Neural progenitor cell (in vitro differentiated cells): ENCODE data around the gene TMEM74B. TPM values are rescaled to one million over a fixed set of nuclear protein-coding genes. Genes with fewer than 3 reads are reported as not detected.

Source experiments
- DNase-seq: peaks from one replicate; pipeline ENCODE4 v3.0.0-alpha.2; 2016; ENCODE audit warnings: low spot score
- H2AFZ ChIP-seq: fragments of 200-600 bp; sonication (generic); replicated peaks from 2 replicates; pipeline ENCODE4 v1.6.1; 2016; ENCODE audit warnings: antibody characterized with exemption
- H3F3A ChIP-seq: fragments of 200-600 bp; sonication (generic); 2 replicates; pipeline ENCODE4 v1.6.1; 2016; ENCODE audit warnings: antibody characterized with exemption, low read depth
- H3K27ac ChIP-seq: fragments of 200-600 bp; sonication (generic); 2 replicates; pipeline ENCODE4 v1.5.1; 2016; ENCODE audit warnings: mild to moderate bottlenecking
- H3K27me3 ChIP-seq: fragments of 200-600 bp; sonication (generic); 2 replicates; pipeline ENCODE4 v1.6.1; 2016; ENCODE audit warnings: mild to moderate bottlenecking, moderate library complexity
- H3K36me3 ChIP-seq: fragments of 200-600 bp; sonication (generic); 2 replicates; pipeline ENCODE4 v1.5.1; 2016
- H3K4me1 ChIP-seq: fragments of 200-600 bp; sonication (generic); 2 replicates; pipeline ENCODE4 v1.6.1; 2016; ENCODE audit warnings: mixed run types
- H3K4me2 ChIP-seq: fragments of 200-600 bp; sonication (generic); 2 replicates; pipeline ENCODE4 v1.6.1; 2016
- H3K4me3 ChIP-seq: fragments of 200-600 bp; sonication (generic); 2 replicates; pipeline ENCODE4 v1.5.1; 2016
- H3K79me2 ChIP-seq: fragments of 200-600 bp; sonication (generic); 2 replicates; pipeline ENCODE4 v1.6.1; 2016; ENCODE audit warnings: low read depth
- H3K9ac ChIP-seq: fragments of 200-600 bp; sonication (generic); 2 replicates; pipeline ENCODE4 v1.6.1; 2016
- H3K9me3 ChIP-seq: fragments of 200-600 bp; sonication (generic); 2 replicates; pipeline ENCODE4 v1.5.1; 2016; ENCODE audit warnings: low read depth
- H4K20me1 ChIP-seq: fragments of 200-600 bp; sonication (generic); 2 replicates; pipeline ENCODE4 v1.6.1; 2016; ENCODE audit warnings: low read depth
- H3K27ac Mint-ChIP-seq: 3 replicates; pipeline ENCODE4 v1.8.0; 2021; ENCODE audit warnings: mixed read lengths
- H3K27me3 Mint-ChIP-seq: 2 replicates; pipeline ENCODE4 v1.8.0; 2022; ENCODE audit warnings: low read depth, mild to moderate bottlenecking, inconsistent platforms, moderate library complexity, mixed read lengths; ENCODE audit not compliant: insufficient read depth
- H3K36me3 Mint-ChIP-seq: 3 replicates; pipeline ENCODE4 v1.8.0; 2021; ENCODE audit warnings: mixed read lengths
- H3K4me1 Mint-ChIP-seq: 3 replicates; pipeline ENCODE4 v1.8.0; 2021; ENCODE audit warnings: mixed read lengths
- H3K4me3 Mint-ChIP-seq: 3 replicates; pipeline ENCODE4 v1.8.0; 2021; ENCODE audit warnings: mild to moderate bottlenecking, moderate library complexity, mixed read lengths
- H3K9me3 Mint-ChIP-seq: 3 replicates; pipeline ENCODE4 v1.8.0; 2020; ENCODE audit warnings: mixed read lengths
- EZH2 ChIP-seq: fragments of 200-600 bp; sonication (generic); IDR thresholded peaks from 2 replicates; pipeline ENCODE4 v1.6.1; 2017; ENCODE audit warnings: antibody characterized with exemption, mild to moderate bottlenecking, moderate library complexity
- EZH2phosphoT487 ChIP-seq: fragments of 200-600 bp; sonication (generic); IDR thresholded peaks from 2 replicates; pipeline ENCODE4 v1.6.1; 2017; ENCODE audit warnings: antibody characterized with exemption
- total RNA-seq: library from RNA; depleted of rRNA; stranded (reverse); fragments of >200 nt; gene quantifications from 2 replicates; pipeline ENCODE4 v1.2.3, GENCODE V29; 2015; ENCODE audit warnings: low replicate concordance
- TF ChIP-seq, protein P1 (sequence below): fragments of 200-600 bp; sonication (generic); IDR thresholded peaks from 2 replicates; pipeline ENCODE4 v1.5.1; 2017; ENCODE audit warnings: antibody characterized with exemption, mild to moderate bottlenecking

Gene TMEM74B
- total RNA-seq, 1 donor from 2014 or later: 2.5 TPM

DNA sequence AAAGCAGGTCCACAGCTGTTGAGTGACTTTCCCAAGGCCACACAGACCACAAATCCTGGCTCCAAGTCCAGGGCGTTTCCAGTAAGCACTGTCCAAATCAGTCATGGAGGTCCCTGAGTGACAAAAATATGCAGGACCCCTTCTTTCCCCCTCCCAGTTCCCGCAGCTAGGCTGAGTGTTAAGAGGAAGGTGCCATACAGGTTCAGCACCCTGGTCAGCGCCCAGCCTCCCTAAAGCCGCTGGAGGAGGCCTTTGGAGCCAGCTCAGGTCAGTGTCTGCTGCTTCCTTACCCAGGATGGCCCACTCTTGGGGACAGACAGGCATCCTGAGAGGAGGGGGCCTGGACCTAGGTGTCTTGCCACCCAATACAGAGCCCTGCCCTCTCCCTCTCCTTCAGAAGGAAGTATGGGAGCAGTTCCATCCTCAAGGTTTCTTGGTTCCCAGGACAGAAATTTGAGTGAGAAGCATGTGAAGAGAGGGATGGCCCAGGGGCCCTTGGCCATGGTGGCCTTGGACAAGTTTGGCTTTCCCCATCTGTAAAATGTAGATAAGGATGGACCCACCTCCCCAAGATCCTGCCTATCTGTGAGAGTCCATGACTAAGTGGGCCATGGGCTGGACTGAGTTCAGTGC is 13.2 kb downstream of the TMEM74B start:
- H3K27ac Mint-ChIP-seq: no peak overlapping the region

DNA sequence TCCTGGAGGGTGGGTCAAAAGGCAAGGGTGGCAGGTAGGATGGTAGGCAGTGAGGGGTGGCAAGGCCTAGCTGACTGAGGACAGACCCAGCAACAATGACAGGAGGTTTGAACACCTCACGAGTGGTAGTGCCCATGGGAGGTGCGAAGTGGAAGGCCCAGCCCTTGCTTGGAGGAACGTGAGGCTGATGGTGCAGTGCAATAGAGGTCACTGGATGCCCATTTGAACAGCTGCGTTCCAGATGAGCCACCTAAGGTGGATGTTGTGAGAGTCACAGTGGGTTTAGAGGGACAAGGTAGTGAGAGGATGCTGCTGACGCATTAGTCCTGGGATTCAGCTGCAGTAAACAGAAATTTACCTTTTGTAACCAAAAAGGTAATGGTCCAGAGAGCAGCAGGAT is 15.6 kb downstream of the TMEM74B start:
- Mint-ChIP-seq H3K27me3 (peaks cover 2% of the 10 kb centered on the region), H3K9me3 (no peaks in the 10 kb centered on the region), H3K4me1 (peaks cover 3% of the 10 kb centered on the region), H3K27ac (no peak overlapping the region), H3K4me3 (no peak overlapping the region), H3K36me3 (peaks cover 32% of the 10 kb centered on the region)
- TF ChIP-seq, protein P1, sequence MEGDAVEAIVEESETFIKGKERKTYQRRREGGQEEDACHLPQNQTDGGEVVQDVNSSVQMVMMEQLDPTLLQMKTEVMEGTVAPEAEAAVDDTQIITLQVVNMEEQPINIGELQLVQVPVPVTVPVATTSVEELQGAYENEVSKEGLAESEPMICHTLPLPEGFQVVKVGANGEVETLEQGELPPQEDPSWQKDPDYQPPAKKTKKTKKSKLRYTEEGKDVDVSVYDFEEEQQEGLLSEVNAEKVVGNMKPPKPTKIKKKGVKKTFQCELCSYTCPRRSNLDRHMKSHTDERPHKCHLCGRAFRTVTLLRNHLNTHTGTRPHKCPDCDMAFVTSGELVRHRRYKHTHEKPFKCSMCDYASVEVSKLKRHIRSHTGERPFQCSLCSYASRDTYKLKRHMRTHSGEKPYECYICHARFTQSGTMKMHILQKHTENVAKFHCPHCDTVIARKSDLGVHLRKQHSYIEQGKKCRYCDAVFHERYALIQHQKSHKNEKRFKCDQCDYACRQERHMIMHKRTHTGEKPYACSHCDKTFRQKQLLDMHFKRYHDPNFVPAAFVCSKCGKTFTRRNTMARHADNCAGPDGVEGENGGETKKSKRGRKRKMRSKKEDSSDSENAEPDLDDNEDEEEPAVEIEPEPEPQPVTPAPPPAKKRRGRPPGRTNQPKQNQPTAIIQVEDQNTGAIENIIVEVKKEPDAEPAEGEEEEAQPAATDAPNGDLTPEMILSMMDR: no peak
- TF ChIP-seq EZH2phosphoT487: no peak
- no peak for TF ChIP-seq EZH2
- Histone ChIP-seq H2AFZ (no peak overlapping the region), H3K4me2 (no peak overlapping the region), H3K4me1 (peaks cover 7% of the 10 kb centered on the region), H3K27ac (no peak overlapping the region), H3K27me3 (no peaks in the 10 kb centered on the region), H3K79me2 (no peaks in the 10 kb centered on the region), H3F3A (no peaks in the 10 kb centered on the region), H3K9ac (no peak overlapping the region), H4K20me1 (peaks cover 51% of the 10 kb centered on the region), H3K9me3 (no peaks in the 10 kb centered on the region), H3K36me3 (no peaks in the 10 kb centered on the region), H3K4me3 (no peak overlapping the region)
- DNase-seq: no peak

More for the DNA sequence above, 13.2 kb downstream of the TMEM74B start:
- Histone ChIP-seq H3K27me3 (no peaks in the 10 kb centered on the region), H2AFZ (no peak overlapping the region), H3K9ac (no peak overlapping the region), H3K27ac (no peak overlapping the region), H3K36me3 (no peaks in the 10 kb centered on the region), H3K79me2 (no peaks in the 10 kb centered on the region), H3K4me1 (peaks cover 7% of the 10 kb centered on the region), H3F3A (no peaks in the 10 kb centered on the region), H3K4me3 (no peak overlapping the region), H3K4me2 (no peak overlapping the region), H3K9me3 (no peaks in the 10 kb centered on the region), H4K20me1 (peaks cover 57% of the 10 kb centered on the region)
- Mint-ChIP-seq H3K4me1 (peaks cover 3% of the 10 kb centered on the region), H3K36me3 (peaks cover 36% of the 10 kb centered on the region), H3K4me3 (no peak overlapping the region), H3K27me3 (peaks cover 2% of the 10 kb centered on the region), H3K9me3 (no peaks in the 10 kb centered on the region)
- TF ChIP-seq, protein P1: no peak
- DNase-seq: peak; percentile 88

DNA sequence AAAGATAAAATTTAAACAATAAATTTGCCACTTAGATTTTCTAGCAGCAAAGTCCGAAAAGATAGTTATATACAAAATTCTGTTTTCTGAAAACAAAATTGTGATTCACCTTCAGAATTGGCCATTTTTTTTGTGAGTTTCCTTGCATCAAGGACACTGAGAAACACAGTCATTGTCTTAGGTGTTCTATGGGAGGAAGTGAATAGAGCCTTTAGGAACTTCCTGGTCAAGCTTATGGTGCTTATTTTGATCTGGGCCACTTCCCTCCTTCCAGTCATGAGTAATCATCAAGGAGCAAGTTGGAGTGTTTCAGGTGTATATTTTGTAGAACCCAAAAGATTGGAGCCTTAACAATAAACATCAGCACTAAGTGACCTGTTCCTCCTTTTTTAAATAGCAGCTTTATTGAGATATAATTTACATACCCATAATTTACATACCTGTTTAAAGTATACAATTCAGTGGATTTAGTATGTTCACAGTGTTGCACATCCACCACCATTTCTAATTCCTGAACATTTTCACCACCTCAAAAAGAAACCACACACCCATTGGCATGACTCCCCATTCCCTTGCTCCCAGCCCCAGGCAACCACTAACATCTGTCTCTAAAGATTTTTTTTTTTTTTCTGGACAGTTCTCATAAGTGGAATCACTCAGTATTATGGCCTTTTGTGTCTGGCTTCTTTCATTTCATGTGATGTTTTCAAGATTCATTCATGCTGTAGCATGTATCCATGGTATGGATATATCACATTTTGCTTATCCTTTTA is 17.6 kb downstream of the TMEM74B start:
- Histone ChIP-seq H3F3A (no peaks in the 10 kb centered on the region), H3K4me2 (no peak overlapping the region), H3K79me2 (no peaks in the 10 kb centered on the region), H3K9me3 (no peaks in the 10 kb centered on the region), H3K4me1 (no peaks in the 10 kb centered on the region), H3K9ac (no peak overlapping the region), H3K4me3 (no peak overlapping the region), H4K20me1 (peaks cover 34% of the 10 kb centered on the region), H3K36me3 (no peaks in the 10 kb centered on the region), H3K27me3 (no peaks in the 10 kb centered on the region), H3K27ac (no peak overlapping the region), H2AFZ (no peak overlapping the region)
- Mint-ChIP-seq H3K27ac (no peak overlapping the region), H3K9me3 (no peaks in the 10 kb centered on the region), H3K4me3 (no peak overlapping the region), H3K36me3 (peaks cover 34% of the 10 kb centered on the region), H3K27me3 (no peaks in the 10 kb centered on the region), H3K4me1 (no peaks in the 10 kb centered on the region)
- TF ChIP-seq, protein P1: no peak
- TF ChIP-seq EZH2 (no peak), EZH2phosphoT487 (no peak)
- DNase-seq: no peak
